NCI-H748 treated with DMSO at 0.1 percent for 48 hours (cell line): ENCODE measurements around the gene DTNA.
"Not testable (repeated sequence)": the region's sequence is repeated elsewhere in the genome, so short reads cannot be mapped to it uniquely, and the experiment has no call there.

Experiments
- DNase-seq: peaks from one replicate; lab custom pipeline; 2025; lab: John Stamatoyannopoulos, UW

DTNA gene

GRCh38 chr18:34725737-34726136, 15.6 kb downstream of the DTNA start:
- not testable (repeated sequence) for DNase-seq

GRCh38 chr18:34726286-34727004, 16.3 kb downstream of the DTNA start:
- DNase-seq: no peak

- no peak for DNase-seq
These were observed 19.2 kb downstream of the DTNA start for GRCh38 chr18:34729264-34729663.

- no peak for DNase-seq
These were observed 19.8 kb downstream of the DTNA start for GRCh38 chr18:34729740-34730355.

- no peak for DNase-seq
These were observed 20.7 kb downstream of the DTNA start for GRCh38 chr18:34730774-34731173.

GRCh38 chr18:34734056-34734455, 24.0 kb downstream of the DTNA start:
- no peak for DNase-seq

- not testable (repeated sequence) for DNase-seq
These were observed 24.4 kb downstream of the DTNA start for GRCh38 chr18:34734526-34734925.

- peak; percentile 79 for DNase-seq
These were observed 28.2 kb downstream of the DTNA start for GRCh38 chr18:34738175-34738894.

GRCh38 chr18:34740101-34740500, 30.0 kb downstream of the DTNA start:
- DNase-seq: no peak

- no peak for DNase-seq
These were observed 30.6 kb downstream of the DTNA start for GRCh38 chr18:34740724-34741123.

- DNase-seq: no peak
These were observed 31.3 kb downstream of the DTNA start for GRCh38 chr18:34741401-34741800.

GRCh38 chr18:34742891-34743341, 32.8 kb downstream of the DTNA start:
- no peak for DNase-seq

GRCh38 chr18:34744569-34744968, 34.5 kb downstream of the DTNA start:
- DNase-seq: no peak

GRCh38 chr18:34746614-34747013, 36.5 kb downstream of the DTNA start:
- no peak for DNase-seq

- DNase-seq: no peak
These were observed 39.6 kb downstream of the DTNA start for GRCh38 chr18:34749721-34750120.

GRCh38 chr18:34752056-34752455, 42.0 kb downstream of the DTNA start:
- no peak for DNase-seq

- no peak for DNase-seq
These were observed 44.2 kb downstream of the DTNA start for GRCh38 chr18:34754300-34754699.

GRCh38 chr18:34757666-34758065, 47.6 kb downstream of the DTNA start:
- no peak for DNase-seq

GRCh38 chr18:34758378-34758948, 48.4 kb downstream of the DTNA start:
- DNase-seq: no peak

- no peak for DNase-seq
These were observed 50.3 kb downstream of the DTNA start for GRCh38 chr18:34760444-34760843.

- no peak for DNase-seq
These were observed 54.4 kb downstream of the DTNA start for GRCh38 chr18:34764451-34764850.

- no peak for DNase-seq
These were observed 57.5 kb downstream of the DTNA start for GRCh38 chr18:34767601-34768027.

GRCh38 chr18:34771958-34772357, 61.9 kb downstream of the DTNA start:
- no peak for DNase-seq
